22Rv1 (cell line): Measurements from ENCODE around the gene SPATA46.

ENCODE experiments used
- CTCF ChIP-seq: fragments of 450-650 bp; IDR thresholded peaks from 2 replicates; pipeline ENCODE4 v1.5.1; 2017; ENCODE audit warnings: mild to moderate bottlenecking
- ZFX ChIP-seq: fragments of 450-650 bp; IDR thresholded peaks from 2 replicates; pipeline ENCODE4 v1.6.1; 2017; ENCODE audit warnings: antibody characterized with exemption, borderline replicate concordance

GRCh38 chr1:162324396-162324795 is 52.3 kb downstream of the SPATA46 start:
- TF ChIP-seq CTCF (no peak), ZFX (no peak)
